OCI-LY1 (cell line): ENCODE data around the gene NEGR1.

Experiments used
- H2AFZ ChIP-seq: fragments of 200-600 bp; sonication (generic), shearing (Covaris generic); 2 replicates; pipeline ENCODE4 v1.6.0; 2014; ENCODE audit warnings: antibody characterized with exemption, mild to moderate bottlenecking, low read length
- H3F3A ChIP-seq: fragments of 200-600 bp; sonication (generic), shearing (Covaris generic); 2 replicates; pipeline ENCODE4 v1.6.0; 2014; ENCODE audit warnings: mild to moderate bottlenecking, antibody characterized with exemption, low read length, moderate library complexity; ENCODE audit not compliant: insufficient read depth
- H3K27ac ChIP-seq: fragments of 200-600 bp; sonication (generic); 2 replicates; pipeline ENCODE4 v1.5.1; 2014; ENCODE audit warnings: low read length, mixed run types, mild to moderate bottlenecking, low read depth; ENCODE audit not compliant: poor library complexity, severe bottlenecking
- H3K27me3 ChIP-seq: fragments of 200-600 bp; sonication (generic); 2 replicates; pipeline ENCODE4 v1.6.0; 2014; ENCODE audit warnings: antibody characterized with exemption, mild to moderate bottlenecking, low read length, moderate library complexity; ENCODE audit not compliant: insufficient read depth
- H3K36me3 ChIP-seq: fragments of 200-600 bp; sonication (generic); 2 replicates; pipeline ENCODE4 v1.6.1; 2014; ENCODE audit warnings: mild to moderate bottlenecking, antibody characterized with exemption, low read length, moderate library complexity, mixed read lengths; ENCODE audit not compliant: insufficient read depth
- H3K4me1 ChIP-seq: fragments of 200-600 bp; sonication (generic); 2 replicates; pipeline ENCODE4 v1.5.1; 2014; ENCODE audit warnings: mild to moderate bottlenecking, low read length, moderate library complexity; ENCODE audit not compliant: insufficient read depth, severe bottlenecking
- H3K4me2 ChIP-seq: fragments of 200-600 bp; sonication (generic), shearing (Covaris generic); 2 replicates; pipeline ENCODE4 v1.6.1; 2014; ENCODE audit warnings: low read length
- H3K4me3 ChIP-seq: fragments of 200-600 bp; sonication (generic); 2 replicates; pipeline ENCODE4 v1.5.1; 2014; ENCODE audit warnings: low read length, low read depth, mild to moderate bottlenecking, mixed read lengths; ENCODE audit not compliant: poor library complexity, severe bottlenecking
- H3K79me2 ChIP-seq: fragments of 200-600 bp; shearing (Covaris generic); 2 replicates; pipeline ENCODE4 v1.6.1; 2016; ENCODE audit warnings: mixed run types, low read length, mixed read lengths; ENCODE audit not compliant: insufficient read depth
- H3K9ac ChIP-seq: fragments of 200-600 bp; sonication (generic), shearing (Covaris generic); 2 replicates; pipeline ENCODE4 v1.6.1; 2014; ENCODE audit warnings: mild to moderate bottlenecking, low read length, mixed read lengths
- H3K9me2 ChIP-seq: fragments of 200-600 bp; sonication (generic), shearing (Covaris generic); 2 replicates; pipeline ENCODE4 v1.6.1; 2014; ENCODE audit warnings: low read depth, mild to moderate bottlenecking, low read length, mixed read lengths
- H3K9me3 ChIP-seq: fragments of 200-600 bp; shearing (Covaris generic); 2 replicates; pipeline ENCODE4 v1.6.1; 2014; ENCODE audit warnings: low read length, mixed read lengths
- H4K20me1 ChIP-seq: fragments of 200-600 bp; sonication (generic), shearing (Covaris generic); 2 replicates; pipeline ENCODE4 v1.6.0; 2016; ENCODE audit warnings: mild to moderate bottlenecking, low read length; ENCODE audit not compliant: insufficient read depth
- CTCF ChIP-seq: fragments of 200-600 bp; sonication (generic), shearing (Covaris generic); IDR thresholded peaks from 2 replicates; pipeline ENCODE4 v1.5.1; 2017; ENCODE audit warnings: mild to moderate bottlenecking, antibody characterized with exemption, low read length, moderate library complexity, mixed read lengths
- EZH2 ChIP-seq: fragments of 200-600 bp; sonication (generic), shearing (Covaris generic); IDR thresholded peaks from 2 replicates; pipeline ENCODE4 v1.8.0; 2017; ENCODE audit warnings: borderline replicate concordance, mixed run types, mild to moderate bottlenecking, antibody characterized with exemption, low read length, moderate library complexity, mixed read lengths

The NEGR1 gene

GRCh38 chr1:72285074-72285425 lies 2.7 kb upstream of the NEGR1 start:
- Histone ChIP-seq H3K79me2 (no peaks in the 10 kb centered on the region), H3K4me1 (no peaks in the 10 kb centered on the region), H3K9me3 (no peaks in the 10 kb centered on the region), H3K4me3 (no peak overlapping the region), H3K36me3 (no peaks in the 10 kb centered on the region), H3K27ac (no peak overlapping the region), H3K9ac (no peak overlapping the region), H2AFZ (no peak overlapping the region), H3K27me3 (no peaks in the 10 kb centered on the region), H3K9me2 (no peaks in the 10 kb centered on the region), H3F3A (no peaks in the 10 kb centered on the region), H4K20me1 (no peaks in the 10 kb centered on the region), H3K4me2 (no peak overlapping the region)
- TF ChIP-seq CTCF (no peak), EZH2 (no peak)

- Histone ChIP-seq H4K20me1 (no peaks in the 10 kb centered on the region), H3K9me3 (no peaks in the 10 kb centered on the region), H3K9ac (no peak overlapping the region), H3F3A (no peaks in the 10 kb centered on the region), H3K9me2 (no peaks in the 10 kb centered on the region), H2AFZ (no peak overlapping the region), H3K4me3 (no peak overlapping the region), H3K36me3 (no peaks in the 10 kb centered on the region), H3K79me2 (no peaks in the 10 kb centered on the region), H3K27ac (no peak overlapping the region), H3K4me2 (no peak overlapping the region), H3K27me3 (no peaks in the 10 kb centered on the region), H3K4me1 (no peaks in the 10 kb centered on the region)
- TF ChIP-seq EZH2: no peak
- no peak for TF ChIP-seq CTCF
These were observed 2.2 kb upstream of the NEGR1 start for GRCh38 chr1:72284348-72285073.

DNA sequence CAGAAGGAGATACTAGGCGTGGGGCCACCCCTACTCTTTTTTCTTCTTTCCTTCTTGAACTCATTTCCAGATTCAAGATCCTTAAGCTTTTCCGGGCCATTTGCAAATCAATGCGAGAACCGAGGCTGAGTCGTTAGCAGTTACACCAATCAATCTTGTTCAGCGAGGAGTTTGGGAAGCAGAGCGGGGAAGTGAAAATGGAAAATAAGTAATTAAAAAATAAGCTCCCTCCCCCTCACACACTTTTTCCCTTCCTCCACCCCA lies 1.7 kb upstream of the NEGR1 start:
- no peaks in the 10 kb centered on the region for H3K9me2 ChIP-seq
- H4K20me1 ChIP-seq: no peaks in the 10 kb centered on the region
- H3K79me2 ChIP-seq: no peaks in the 10 kb centered on the region
- H3K4me1 ChIP-seq: no peaks in the 10 kb centered on the region
- no peak overlapping the region for H3K9ac ChIP-seq
- no peak overlapping the region for H3K4me2 ChIP-seq
- no peak overlapping the region for H3K4me3 ChIP-seq
- no peak overlapping the region for H2AFZ ChIP-seq
- TF ChIP-seq EZH2 (no peak), CTCF (no peak)
- H3K27me3 ChIP-seq: no peaks in the 10 kb centered on the region
- no peaks in the 10 kb centered on the region for H3K36me3 ChIP-seq
- H3K27ac ChIP-seq: no peak overlapping the region
- no peaks in the 10 kb centered on the region for H3F3A ChIP-seq
- H3K9me3 ChIP-seq: no peaks in the 10 kb centered on the region
